Measurements from ENCODE around the gene SLC16A11.

SLC16A11 gene

DNA sequence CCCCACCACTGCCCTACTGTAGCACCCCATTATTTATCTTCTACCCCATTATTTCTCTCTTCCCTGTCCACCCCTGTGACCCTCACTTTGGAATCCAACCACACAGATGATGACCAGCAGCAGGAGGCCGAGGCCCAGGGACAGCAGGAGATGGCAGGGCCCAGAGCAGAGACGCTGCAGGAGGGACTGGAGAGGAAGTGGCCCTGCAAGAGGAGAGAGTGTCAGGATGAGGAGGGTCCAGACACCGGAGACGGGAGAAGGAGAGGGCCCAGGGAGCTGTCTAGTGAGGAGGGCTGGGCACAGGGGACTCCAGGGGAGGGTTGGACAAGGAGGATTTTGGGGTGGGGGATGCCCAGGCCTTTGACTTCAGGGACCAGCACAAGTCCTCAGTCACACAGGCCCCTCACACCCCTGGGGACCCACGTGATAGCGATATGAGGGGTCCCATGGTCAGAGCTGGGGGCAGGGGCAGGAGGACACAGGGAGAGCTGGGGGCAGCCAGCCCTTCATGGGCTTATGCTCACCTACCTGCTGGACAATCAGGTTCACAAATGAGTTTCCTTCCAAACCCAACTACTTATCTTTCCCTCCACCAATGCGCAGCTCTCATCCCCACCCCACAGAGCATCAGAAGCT lies 34.1 kb upstream of the SLC16A11 start:
- 88% methylated on average over 7 of the region's 7 CpGs for WGBS

GRCh38 chr17:7074931-7075330 lies 31.0 kb upstream of the SLC16A11 start:
- no peaks in the 10 kb centered on the region for H3K27me3 ChIP-seq (ENCODE audit: insufficient read depth, low read length)
- no peaks in the 10 kb centered on the region for H3K9me3 ChIP-seq (ENCODE audit: insufficient read depth, low read depth, low read length)
- no peak overlapping the region for H3K27ac ChIP-seq (ENCODE audit: low read depth, low read length)
- H3K4me3 ChIP-seq (ENCODE audit: low read length) = no peak overlapping the region
- no peaks in the 10 kb centered on the region for H3K36me3 ChIP-seq (ENCODE audit: insufficient read depth, low read length)
- no peak overlapping the region for H3K9ac ChIP-seq (ENCODE audit: low read depth, low read length)
- no peaks in the 10 kb centered on the region for H3K4me1 ChIP-seq (ENCODE audit: insufficient read depth, low read length)
- 92% methylated on average over 14 of the region's 14 CpGs for WGBS

More for the DNA sequence above, 34.1 kb upstream of the SLC16A11 start:
- Histone ChIP-seq H3K27ac (ENCODE audit: low read depth, low read length) (no peak overlapping the region), H3K27me3 (ENCODE audit: insufficient read depth, low read length) (no peaks in the 10 kb centered on the region), H3K9me3 (ENCODE audit: insufficient read depth, low read depth, low read length) (no peaks in the 10 kb centered on the region), H3K4me3 (ENCODE audit: low read length) (no peak overlapping the region), H3K4me1 (ENCODE audit: insufficient read depth, low read length) (no peaks in the 10 kb centered on the region), H3K36me3 (ENCODE audit: insufficient read depth, low read length) (no peaks in the 10 kb centered on the region), H3K9ac (ENCODE audit: low read depth, low read length) (no peak overlapping the region)

DNA sequence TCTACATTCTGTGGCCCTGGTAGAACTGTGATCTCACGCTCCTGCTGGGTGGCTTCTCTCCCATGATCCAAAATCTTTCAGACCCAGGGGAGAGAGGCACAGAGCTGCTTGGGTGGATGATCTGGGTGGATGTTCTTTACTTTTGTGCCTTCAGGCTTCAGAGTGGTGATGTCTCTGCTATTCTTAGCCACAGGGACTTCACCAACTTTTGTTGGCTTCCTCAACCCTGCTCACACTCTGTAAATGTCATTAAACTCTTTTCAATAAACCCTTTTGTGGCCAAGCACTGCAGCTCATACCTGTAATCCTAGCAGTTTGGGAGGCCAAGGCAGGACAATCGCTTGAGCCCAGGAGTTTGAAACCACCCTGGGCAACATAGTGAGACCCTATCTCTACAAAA lies 28.5 kb upstream of the SLC16A11 start:
- Histone ChIP-seq H3K27me3 (ENCODE audit: insufficient read depth, low read length) (no peaks in the 10 kb centered on the region), H3K4me1 (ENCODE audit: insufficient read depth, low read length) (no peaks in the 10 kb centered on the region), H3K36me3 (ENCODE audit: insufficient read depth, low read length) (no peaks in the 10 kb centered on the region), H3K9me3 (ENCODE audit: insufficient read depth, low read depth, low read length) (peaks cover 16% of the 10 kb centered on the region), H3K4me3 (ENCODE audit: low read length) (no peak overlapping the region), H3K9ac (ENCODE audit: low read depth, low read length) (no peak overlapping the region), H3K27ac (ENCODE audit: low read depth, low read length) (no peak overlapping the region)
- 92% methylated on average over 1 of the region's 2 CpGs for WGBS

DNA sequence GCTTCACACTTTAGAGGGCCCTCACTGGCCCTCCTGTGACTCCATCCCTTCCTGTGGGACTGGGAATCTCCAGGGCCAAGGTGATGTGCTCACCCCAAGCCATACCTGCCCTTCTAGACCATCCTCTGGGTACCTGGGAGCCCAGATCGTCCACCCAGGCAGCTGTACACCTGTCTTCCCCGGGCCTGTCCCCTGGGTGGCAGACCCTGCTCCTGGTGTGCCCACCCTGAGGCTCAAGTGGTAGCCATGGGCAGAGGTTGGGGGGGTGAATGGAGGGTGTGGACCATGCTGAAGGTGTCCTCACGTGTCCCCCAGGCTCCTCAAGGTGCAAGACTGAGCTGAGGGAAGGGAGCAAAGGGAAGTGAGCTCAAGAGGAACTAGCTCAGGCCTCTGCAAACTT lies 26.8 kb upstream of the SLC16A11 start:
- Histone ChIP-seq H3K4me3 (ENCODE audit: low read length) (no peak overlapping the region), H3K36me3 (ENCODE audit: insufficient read depth, low read length) (no peaks in the 10 kb centered on the region), H3K27ac (ENCODE audit: low read depth, low read length) (no peak overlapping the region), H3K27me3 (ENCODE audit: insufficient read depth, low read length) (no peaks in the 10 kb centered on the region), H3K9me3 (ENCODE audit: insufficient read depth, low read depth, low read length) (peaks cover 19% of the 10 kb centered on the region), H3K4me1 (ENCODE audit: insufficient read depth, low read length) (no peaks in the 10 kb centered on the region), H3K9ac (ENCODE audit: low read depth, low read length) (no peak overlapping the region)
- 93% methylated on average over 3 of the region's 3 CpGs for WGBS

DNA sequence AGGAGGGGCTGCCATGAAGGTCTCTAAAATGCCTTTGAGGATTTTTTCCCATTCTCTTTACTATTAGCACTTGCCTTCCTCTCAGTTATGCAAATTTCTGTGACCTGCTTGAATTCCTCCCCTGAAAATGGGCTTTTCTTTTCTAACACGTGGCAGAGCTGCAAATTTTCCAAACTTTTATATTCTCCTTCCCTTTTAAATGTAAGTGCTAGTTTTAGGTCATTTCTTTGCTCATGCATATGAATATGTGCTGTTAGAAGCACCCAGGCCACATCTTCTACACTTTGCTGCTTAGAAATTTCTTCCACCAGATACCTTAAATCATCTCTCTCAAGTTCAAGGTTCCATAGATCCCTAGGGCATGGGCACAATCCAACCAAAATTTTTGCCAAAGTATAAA lies 24.4 kb upstream of the SLC16A11 start:
- no peak overlapping the region for H3K4me3 ChIP-seq (ENCODE audit: low read length)
- 21% methylated on average over 1 of the region's 1 CpG for WGBS

GRCh38 chr17:7067198-7067597 lies 23.3 kb upstream of the SLC16A11 start:
- Histone ChIP-seq H3K36me3 (ENCODE audit: insufficient read depth, low read length) (no peaks in the 10 kb centered on the region), H3K27ac (ENCODE audit: low read depth, low read length) (no peak overlapping the region)
- WGBS = 87% methylated on average over 1 of the region's 1 CpG

More for the DNA sequence above, 24.4 kb upstream of the SLC16A11 start:
- no peak overlapping the region for H3K27ac ChIP-seq (ENCODE audit: low read depth, low read length)
- H3K27me3 ChIP-seq (ENCODE audit: insufficient read depth, low read length) = no peaks in the 10 kb centered on the region
- H3K9me3 ChIP-seq (ENCODE audit: insufficient read depth, low read depth, low read length) = peaks cover 19% of the 10 kb centered on the region
- 0 out of 2 replicates have a peak, but pooled peaks cover 3% of the 10 kb centered on the region for H3K4me1 ChIP-seq (ENCODE audit: insufficient read depth, low read length)
- no peaks in the 10 kb centered on the region for H3K36me3 ChIP-seq (ENCODE audit: insufficient read depth, low read length)
- H3K9ac ChIP-seq (ENCODE audit: low read depth, low read length) = no peak overlapping the region

GRCh38 chr17:7064261-7064660 lies 20.4 kb upstream of the SLC16A11 start:
- WGBS = 87% methylated on average over 4 of the region's 4 CpGs

More at GRCh38 chr17:7067198-7067597, 23.3 kb upstream of the SLC16A11 start:
- Histone ChIP-seq H3K27me3 (ENCODE audit: insufficient read depth, low read length) (no peaks in the 10 kb centered on the region), H3K4me3 (ENCODE audit: low read length) (no peak overlapping the region), H3K9me3 (ENCODE audit: insufficient read depth, low read depth, low read length) (peaks cover 19% of the 10 kb centered on the region), H3K9ac (ENCODE audit: low read depth, low read length) (no peak overlapping the region), H3K4me1 (ENCODE audit: insufficient read depth, low read length) (0 out of 2 replicates have a peak, but pooled peaks cover 6% of the 10 kb centered on the region)

DNA sequence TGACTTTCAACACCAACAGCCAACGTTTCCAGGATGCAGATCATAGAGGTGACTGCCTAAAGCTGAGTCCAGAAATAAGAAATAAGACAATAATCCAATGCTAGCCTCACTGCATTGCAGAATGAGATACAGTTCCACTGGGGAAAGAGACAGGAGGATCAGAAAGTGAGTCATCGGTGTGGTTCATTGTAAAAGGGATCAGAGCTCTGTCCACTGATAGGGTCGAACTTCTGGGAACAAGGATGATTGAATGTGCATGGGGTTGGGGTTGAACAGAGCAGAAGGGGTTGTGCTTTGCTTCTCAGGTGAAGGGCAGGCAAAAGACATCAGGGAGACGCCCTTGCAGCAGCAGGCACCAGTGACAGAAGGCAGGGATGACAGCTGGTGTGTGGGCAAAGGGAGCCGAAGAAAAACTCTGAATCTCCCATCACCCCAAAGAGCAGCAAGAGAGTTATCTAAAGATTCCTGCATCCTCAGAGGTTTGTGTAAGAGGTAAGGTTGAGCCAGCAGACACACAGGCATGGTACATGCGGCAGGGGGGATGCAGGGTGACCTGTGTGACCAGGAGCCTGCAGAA lies 19.7 kb upstream of the SLC16A11 start:
- H3K27me3 ChIP-seq (ENCODE audit: insufficient read depth, low read length) = no peaks in the 10 kb centered on the region
- H3K4me3 ChIP-seq (ENCODE audit: low read length) = no peak overlapping the region
- H3K27ac ChIP-seq (ENCODE audit: low read depth, low read length) = no peak overlapping the region
- H3K9me3 ChIP-seq (ENCODE audit: insufficient read depth, low read depth, low read length) = peaks cover 14% of the 10 kb centered on the region
- whole genome bisulfite sequencing = 83% methylated on average over 5 of the region's 6 CpGs
- no peaks in the 10 kb centered on the region for H3K36me3 ChIP-seq (ENCODE audit: insufficient read depth, low read length)
- H3K9ac ChIP-seq (ENCODE audit: low read depth, low read length) = no peak overlapping the region
- 0 out of 2 replicates have a peak, but pooled peaks cover 6% of the 10 kb centered on the region for H3K4me1 ChIP-seq (ENCODE audit: insufficient read depth, low read length)

More at GRCh38 chr17:7064261-7064660, 20.4 kb upstream of the SLC16A11 start:
- no peaks in the 10 kb centered on the region for H3K27me3 ChIP-seq (ENCODE audit: insufficient read depth, low read length)
- 0 out of 2 replicates have a peak, but pooled peaks cover 6% of the 10 kb centered on the region for H3K4me1 ChIP-seq (ENCODE audit: insufficient read depth, low read length)
- H3K9ac ChIP-seq (ENCODE audit: low read depth, low read length) = no peak overlapping the region
- H3K9me3 ChIP-seq (ENCODE audit: insufficient read depth, low read depth, low read length) = peaks cover 19% of the 10 kb centered on the region
- H3K4me3 ChIP-seq (ENCODE audit: low read length) = no peak overlapping the region
- no peak overlapping the region for H3K27ac ChIP-seq (ENCODE audit: low read depth, low read length)
- H3K36me3 ChIP-seq (ENCODE audit: insufficient read depth, low read length) = no peaks in the 10 kb centered on the region

DNA sequence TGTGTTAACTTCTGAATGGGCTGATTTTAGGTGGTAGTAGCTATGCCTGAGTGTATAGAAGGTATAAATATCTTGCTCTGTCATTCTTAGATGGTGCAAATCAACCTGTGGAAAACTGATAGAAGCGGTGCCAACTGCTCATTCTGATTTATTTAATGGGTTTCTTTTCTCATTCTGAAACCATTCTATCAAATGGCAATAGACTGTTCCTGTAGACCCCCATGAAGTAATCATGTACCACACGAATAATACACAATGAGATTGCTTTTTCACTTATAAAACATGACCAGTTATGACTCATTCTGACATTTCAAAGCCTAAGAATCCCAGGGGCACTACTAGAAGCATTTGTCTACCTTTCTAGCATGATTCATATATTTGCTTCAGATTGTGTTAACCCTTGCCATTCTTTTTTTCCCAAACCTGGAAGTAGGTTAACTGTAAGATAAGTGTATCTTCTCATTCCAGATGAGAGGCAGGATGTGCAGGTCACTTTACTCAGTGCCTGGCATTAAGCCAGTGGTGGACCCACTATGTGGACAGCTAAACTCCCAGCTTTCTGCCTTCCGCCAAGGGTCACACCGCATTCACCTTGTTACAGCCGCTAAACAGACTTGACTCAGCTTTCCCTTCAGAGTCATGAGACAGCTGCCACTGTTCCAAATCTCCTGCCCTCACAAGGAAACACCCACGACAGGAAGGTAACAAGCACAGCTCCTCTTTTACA lies 16.4 kb upstream of the SLC16A11 start:
- no peaks in the 10 kb centered on the region for H3K9me3 ChIP-seq (ENCODE audit: insufficient read depth, low read depth, low read length)
- H3K4me3 ChIP-seq (ENCODE audit: low read length) = no peak overlapping the region
- H3K27me3 ChIP-seq (ENCODE audit: insufficient read depth, low read length) = no peaks in the 10 kb centered on the region
- no peak overlapping the region for H3K27ac ChIP-seq (ENCODE audit: low read depth, low read length)
- 0 out of 2 replicates have a peak, but pooled peaks cover 6% of the 10 kb centered on the region for H3K4me1 ChIP-seq (ENCODE audit: insufficient read depth, low read length)
- no peaks in the 10 kb centered on the region for H3K36me3 ChIP-seq (ENCODE audit: insufficient read depth, low read length)
- no peak overlapping the region for H3K9ac ChIP-seq (ENCODE audit: low read depth, low read length)
- 73% methylated on average over 6 of the region's 6 CpGs for WGBS

DNA sequence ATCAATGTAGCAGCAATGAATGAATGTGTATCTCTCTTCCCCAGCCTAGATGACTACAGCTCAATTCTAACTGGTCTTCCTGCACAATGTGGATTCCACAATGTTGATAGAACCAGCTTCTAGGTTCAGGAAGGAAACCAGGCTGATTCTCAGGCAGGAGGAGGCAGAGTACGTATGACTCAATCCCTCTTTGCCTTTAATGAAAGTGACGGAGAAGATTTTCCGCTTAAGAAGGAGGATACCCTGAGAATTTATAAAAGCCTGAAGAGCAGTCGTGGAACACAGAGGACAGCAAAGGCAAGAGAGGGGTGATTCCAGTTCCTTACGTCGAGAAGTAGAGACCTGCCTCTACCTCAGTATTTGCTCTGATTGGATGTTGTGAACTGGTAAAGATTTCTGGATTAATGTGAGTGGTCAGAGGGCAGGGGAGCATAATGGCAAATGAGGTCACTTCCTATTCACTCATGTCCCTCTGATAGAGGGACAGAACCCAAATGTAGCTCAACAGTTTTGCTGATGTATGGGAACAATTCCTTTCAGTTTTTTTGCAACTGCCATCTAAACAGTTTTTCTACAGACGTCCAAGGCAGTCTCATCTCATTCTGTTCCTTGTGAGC lies 15.0 kb upstream of the SLC16A11 start:
- Histone ChIP-seq H3K27ac (ENCODE audit: low read depth, low read length) (no peak overlapping the region), H3K4me1 (ENCODE audit: insufficient read depth, low read length) (0 out of 2 replicates have a peak, but pooled peaks cover 6% of the 10 kb centered on the region), H3K4me3 (ENCODE audit: low read length) (no peak overlapping the region), H3K9ac (ENCODE audit: low read depth, low read length) (no peak overlapping the region), H3K27me3 (ENCODE audit: insufficient read depth, low read length) (no peaks in the 10 kb centered on the region), H3K9me3 (ENCODE audit: insufficient read depth, low read depth, low read length) (no peaks in the 10 kb centered on the region), H3K36me3 (ENCODE audit: insufficient read depth, low read length) (no peaks in the 10 kb centered on the region)
- 88% methylated on average over 7 of the region's 7 CpGs for WGBS

- WGBS = 92% methylated on average over 4 of the region's 4 CpGs
- no peak overlapping the region for H3K4me3 ChIP-seq (ENCODE audit: low read length)
Observed at GRCh38 chr17:7056386-7056785, 12.5 kb upstream of the SLC16A11 start.

More at GRCh38 chr17:7056386-7056785, 12.5 kb upstream of the SLC16A11 start:
- 0 out of 2 replicates have a peak, but pooled peaks cover 4% of the 10 kb centered on the region for H3K27me3 ChIP-seq (ENCODE audit: insufficient read depth, low read length)
- no peak overlapping the region for H3K27ac ChIP-seq (ENCODE audit: low read depth, low read length)
- H3K4me1 ChIP-seq (ENCODE audit: insufficient read depth, low read length) = no peaks in the 10 kb centered on the region
- no peaks in the 10 kb centered on the region for H3K9me3 ChIP-seq (ENCODE audit: insufficient read depth, low read depth, low read length)
- H3K9ac ChIP-seq (ENCODE audit: low read depth, low read length) = no peak overlapping the region
- no peaks in the 10 kb centered on the region for H3K36me3 ChIP-seq (ENCODE audit: insufficient read depth, low read length)

Data from HUES64 (cell line).